Transverse colon (tissue), 4 donors: ENCODE measurements around the gene UGT2A1.

Experiments used
- CTCF ChIP-seq, 5 experiments: fragments of 200-600 bp in 3 of 5; fragments of 450-650 bp in 2 of 5; sonication (generic) in 3 of 5; IDR thresholded peaks; 1 replicate in 2 of 5; 2 replicates in 3 of 5; pipeline ENCODE4 v1.5.1; 2016 to 2017; ENCODE audit warnings: antibody characterized with exemption in 5 of 5, inconsistent platforms in 3 of 5, mild to moderate bottlenecking in 2 of 5, moderate library complexity in 1 of 5
- POLR2AphosphoS5 ChIP-seq, 3 donors: sonication (generic); formaldehyde crosslinking; IDR thresholded peaks; one replicate each; pipeline ENCODE4 v1.6.1; 2016; ENCODE audit warnings: antibody characterized with exemption in 3 of 3

GRCh38 chr4:69549651-69550050 lies 103.4 kb downstream of the UGT2A1 start:
- TF ChIP-seq CTCF (IDR thresholded peaks at IDR 0.05): no peak
- no peak for TF ChIP-seq POLR2AphosphoS5 (IDR thresholded peaks at IDR 0.05)
